Bladder microvascular endothelial cell (primary cell): ENCODE measurements around the gene RBM47. TPM values are rescaled to one million over a fixed set of nuclear protein-coding genes. Genes with fewer than 3 reads are reported as not detected.

Experiments
- total RNA-seq: library from RNA; depleted of rRNA; stranded (reverse); fragments of >200 nt; gene quantifications from 2 replicates; pipeline ENCODE4 v1.2.3, GENCODE V29; 2014

Gene RBM47
- under 0.01 TPM in 1 of 2 replicates, not detected in the other for total RNA-seq

GRCh38 chr4:40629401-40630334 is at the start of gene RBM47:
TSS of gene RBM47 (minus strand) at chr4:40629864. CDS start at chr4:40438893, 190,971 bp downstream.

Other genes starting within 250 kb of the RBM47 start
- under 0.01 TPM in 2 replicates for gene NSUN7, start 120.1 kb upstream of the RBM47 start, total RNA-seq